Cardiac muscle cell (in vitro differentiated cells and primary cell): ENCODE data around the gene ABCA1. TPM values are rescaled to one million over a fixed set of nuclear protein-coding genes. Genes with fewer than 3 reads are reported as not detected.

ENCODE experiments used
- DNase-seq, 2 donors: peaks; one replicate each; pipeline versions ENCODE4 v3.0.0 to v3.0.0-alpha.2; 2010 to 2017; ENCODE audit warnings: low read depth in 1 of 2, low spot score in 1 of 2
- H3K27ac ChIP-seq: fragments of 200-600 bp; sonication (generic); 2 replicates; pipeline ENCODE4 v1.5.1; 2016
- H3K27me3 ChIP-seq: fragments of 200-600 bp; sonication (generic); 2 replicates; pipeline ENCODE4 v1.6.0; 2016; ENCODE audit warnings: control low read depth
- H3K36me3 ChIP-seq: fragments of 200-600 bp; sonication (generic); 2 replicates; pipeline ENCODE4 v1.5.1; 2016; ENCODE audit warnings: control low read depth
- H3K4me1 ChIP-seq: fragments of 200-600 bp; sonication (generic); 2 replicates; pipeline ENCODE4 v1.8.1; 2017; ENCODE audit warnings: low read depth, mild to moderate bottlenecking, mixed run types
- H3K4me3 ChIP-seq: fragments of 200-600 bp; sonication (generic); 2 replicates; pipeline ENCODE4 v1.5.1; 2016; ENCODE audit warnings: mild to moderate bottlenecking
- H3K9me3 ChIP-seq: fragments of 200-600 bp; sonication (generic); 2 replicates; pipeline ENCODE4 v1.5.1; 2017; ENCODE audit warnings: low read depth, mild to moderate bottlenecking, control low read depth
- CTCF ChIP-seq: IDR thresholded peaks from 2 replicates; pipeline ENCODE4 v1.5.1; 2012; ENCODE audit warnings: low read depth, mild to moderate bottlenecking, low read length
- polyA plus RNA-seq: library from polyadenylated mRNA; unstranded; fragments of >200 nt; fragmentation: Nextera tagmentation; extraction: Ambion mirVana; gene quantifications from 2 replicates; pipeline ENCODE4 v1.2.1, GENCODE V29; 2016
- total RNA-seq: library from RNA; depleted of rRNA; stranded (reverse); fragments of >200 nt; gene quantifications from 2 replicates; pipeline ENCODE4 v1.2.3, GENCODE V29; 2016

The ABCA1 gene
- total and polyA plus RNA-seq, 2 experiments from 2014 or later: 2.5 to 23.0 TPM

- Histone ChIP-seq H3K9me3 (no peaks in the 10 kb centered on the region), H3K36me3 (peaks cover 15% of the 10 kb centered on the region), H3K4me1 (peaks cover 38% of the 10 kb centered on the region), H3K4me3 (no peak overlapping the region), H3K27ac (peak overlapping the region; percentile 71), H3K27me3 (no peaks in the 10 kb centered on the region)
- peak; percentile 46 for TF ChIP-seq CTCF
- DNase-seq: peak in 1 of 2 donors; percentile 43
Observed at GRCh38 chr9:104780796-104781395, 147.1 kb downstream of the ABCA1 start.

- no peak for DNase-seq
- Histone ChIP-seq H3K4me1 (peaks cover 46% of the 10 kb centered on the region), H3K27me3 (no peaks in the 10 kb centered on the region), H3K27ac (peak overlapping the region; percentile 71), H3K9me3 (no peaks in the 10 kb centered on the region), H3K36me3 (peaks cover 7% of the 10 kb centered on the region), H3K4me3 (no peak overlapping the region)
- TF ChIP-seq CTCF: no peak
Observed at GRCh38 chr9:104779946-104780535, 147.9 kb downstream of the ABCA1 start.

GRCh38 chr9:104779334-104779733 is 148.6 kb downstream of the ABCA1 start:
- Histone ChIP-seq H3K9me3 (no peaks in the 10 kb centered on the region), H3K27ac (peak overlapping the region; percentile 77), H3K4me1 (peaks cover 53% of the 10 kb centered on the region), H3K4me3 (no peak overlapping the region), H3K27me3 (no peaks in the 10 kb centered on the region), H3K36me3 (peaks cover 4% of the 10 kb centered on the region)
- DNase-seq: no peak
- TF ChIP-seq CTCF: no peak

- Histone ChIP-seq H3K36me3 (peaks cover 4% of the 10 kb centered on the region), H3K9me3 (no peaks in the 10 kb centered on the region), H3K27me3 (no peaks in the 10 kb centered on the region), H3K27ac (peak overlapping the region; percentile 77), H3K4me1 (peaks cover 57% of the 10 kb centered on the region), H3K4me3 (no peak overlapping the region)
- no peak for DNase-seq
- TF ChIP-seq CTCF: no peak
Observed at GRCh38 chr9:104778802-104779201, 149.2 kb downstream of the ABCA1 start.

GRCh38 chr9:104776797-104777196 is 151.2 kb downstream of the ABCA1 start:
- peaks cover 76% of the 10 kb centered on the region for H3K4me1 ChIP-seq
- no peaks in the 10 kb centered on the region for H3K9me3 ChIP-seq
- TF ChIP-seq CTCF: no peak
- H3K4me3 ChIP-seq: no peak overlapping the region
- no peaks in the 10 kb centered on the region for H3K36me3 ChIP-seq
- H3K27ac ChIP-seq: peak overlapping the region; percentile 77
- no peak for DNase-seq
- H3K27me3 ChIP-seq: no peaks in the 10 kb centered on the region
